Measurements from ENCODE around the gene ARHGEF17.

GRCh38 chr11:73387594-73388264, 79.7 kb downstream of the ARHGEF17 start:
- TF ChIP-seq CTCF (IDR thresholded peaks at IDR 0.05) (no peak), POLR2A (IDR thresholded peaks at IDR 0.05) (no peak), POLR2AphosphoS5 (IDR thresholded peaks at IDR 0.05) (no peak)

Data from transverse colon (tissue), 4 donors.